ENCODE data around the gene CNEP1R1.

The CNEP1R1 gene

GRCh38 chr16:50065241-50065623 is 40.2 kb downstream of the CNEP1R1 start:
- no peak for DNase-seq (ENCODE audit: low spot score)

GRCh38 chr16:50065624-50066481 is 40.8 kb downstream of the CNEP1R1 start, which contains the start of gene HEATR3:
Gene HEATR3 (plus strand): TSS chr16:50065970. CDS start chr16:50066132, 162 bp downstream.
- DNase-seq (ENCODE audit: low spot score): peak; percentile 90

GRCh38 chr16:50066482-50067289 is 41.7 kb downstream of the CNEP1R1 start:
- no peak for DNase-seq (ENCODE audit: low spot score)

GRCh38 chr16:50067290-50067853 is 42.3 kb downstream of the CNEP1R1 start:
- peak; percentile 52 for DNase-seq (ENCODE audit: low spot score)

- no peak for DNase-seq (ENCODE audit: low spot score)
Measured at GRCh38 chr16:50068550-50068949, 43.5 kb downstream of the CNEP1R1 start.

- no peak for DNase-seq (ENCODE audit: low spot score)
Measured at GRCh38 chr16:50069060-50069459, 44.0 kb downstream of the CNEP1R1 start.

GRCh38 chr16:50071075-50071671 is 46.1 kb downstream of the CNEP1R1 start:
- DNase-seq (ENCODE audit: low spot score): no peak

- DNase-seq (ENCODE audit: low spot score): no peak
Measured at GRCh38 chr16:50072730-50073129, 47.7 kb downstream of the CNEP1R1 start.

- no peak for DNase-seq (ENCODE audit: low spot score)
Measured at GRCh38 chr16:50079397-50080140, 54.5 kb downstream of the CNEP1R1 start.

- no peak for DNase-seq (ENCODE audit: low spot score)
Measured at GRCh38 chr16:50081428-50082018, 56.5 kb downstream of the CNEP1R1 start.

GRCh38 chr16:50083996-50084395 is 59.0 kb downstream of the CNEP1R1 start:
- DNase-seq (ENCODE audit: low spot score): no peak

- no peak for DNase-seq (ENCODE audit: low spot score)
Measured at GRCh38 chr16:50086176-50086575, 61.2 kb downstream of the CNEP1R1 start.

All from cerebellar cortex (tissue), 1 donor.